GM19455 (cell line): Measurements from ENCODE around the gene FNDC3B.

ENCODE experiments used
- ATAC-seq: cut with Tn5 transposase; IDR thresholded peaks from one replicate; pipeline ENCODE4 v1.9.1; 2021; ENCODE audit not compliant: unreplicated experiment

FNDC3B gene

GRCh38 chr3:172147113-172147818, 107.9 kb downstream of the FNDC3B start:
- no peak for ATAC-seq

- ATAC-seq: no peak
Observed at GRCh38 chr3:172148241-172148640, 108.9 kb downstream of the FNDC3B start.

GRCh38 chr3:172148702-172149565, 109.6 kb downstream of the FNDC3B start:
- no peak for ATAC-seq

GRCh38 chr3:172150268-172150667, 110.9 kb downstream of the FNDC3B start:
- no peak for ATAC-seq

GRCh38 chr3:172150913-172151650, 111.7 kb downstream of the FNDC3B start:
- ATAC-seq: no peak

- ATAC-seq: no peak
Observed at GRCh38 chr3:172151651-172152649, 112.6 kb downstream of the FNDC3B start.

- ATAC-seq: no peak
Observed at GRCh38 chr3:172152874-172153273, 113.5 kb downstream of the FNDC3B start.

- ATAC-seq: no peak
Observed at GRCh38 chr3:172153335-172153861, 114.0 kb downstream of the FNDC3B start.

- ATAC-seq: no peak
Observed at GRCh38 chr3:172154768-172155664, 115.6 kb downstream of the FNDC3B start.

- ATAC-seq: no peak
Observed at GRCh38 chr3:172155897-172156585, 116.7 kb downstream of the FNDC3B start.

- ATAC-seq: no peak
Observed at GRCh38 chr3:172156586-172156955, 117.2 kb downstream of the FNDC3B start.

- ATAC-seq: no peak
Observed at GRCh38 chr3:172157564-172158258, 118.3 kb downstream of the FNDC3B start.

GRCh38 chr3:172158741-172159140, 119.4 kb downstream of the FNDC3B start:
- no peak for ATAC-seq

GRCh38 chr3:172159376-172159775, 120.0 kb downstream of the FNDC3B start:
- no peak for ATAC-seq

GRCh38 chr3:172159962-172160538, 120.7 kb downstream of the FNDC3B start:
- ATAC-seq: no peak

GRCh38 chr3:172161133-172161789, 121.9 kb downstream of the FNDC3B start:
- no peak for ATAC-seq

GRCh38 chr3:172161959-172162358, 122.6 kb downstream of the FNDC3B start:
- no peak for ATAC-seq
